ENCODE measurements around the gene OSBPL6. TPM values are rescaled to one million over a fixed set of nuclear protein-coding genes. Genes with fewer than 3 reads are reported as not detected.
"Not testable (repeated sequence)": the region's sequence is repeated elsewhere in the genome, so short reads cannot be mapped to it uniquely, and the experiment has no call there.

The OSBPL6 gene
- total RNA-seq, 1 donor from 2014 or later, result 5.4 TPM

- no peak for DNase-seq (ENCODE audit: low read depth, low spot score)
Measured at GRCh38 chr2:178350051-178350450, 155.7 kb downstream of the OSBPL6 start.

GRCh38 chr2:178357704-178358103 is 163.4 kb downstream of the OSBPL6 start:
- not testable (repeated sequence) for DNase-seq (ENCODE audit: low read depth, low spot score)

- DNase-seq (ENCODE audit: low read depth, low spot score), result no peak
Measured at GRCh38 chr2:178359192-178359912, 165.0 kb downstream of the OSBPL6 start.

GRCh38 chr2:178361588-178361987 is 167.3 kb downstream of the OSBPL6 start:
- DNase-seq (ENCODE audit: low read depth, low spot score), result no peak

GRCh38 chr2:178363252-178363651 is 168.9 kb downstream of the OSBPL6 start:
- DNase-seq (ENCODE audit: low read depth, low spot score), result no peak

- no peak for DNase-seq (ENCODE audit: low read depth, low spot score)
Measured at GRCh38 chr2:178365116-178365515, 170.8 kb downstream of the OSBPL6 start.

- no peak for DNase-seq (ENCODE audit: low read depth, low spot score)
Measured at GRCh38 chr2:178366412-178366811, 172.1 kb downstream of the OSBPL6 start.

- no peak for DNase-seq (ENCODE audit: low read depth, low spot score)
Measured at GRCh38 chr2:178367344-178367743, 173.0 kb downstream of the OSBPL6 start.

GRCh38 chr2:178374865-178375264 is 180.6 kb downstream of the OSBPL6 start:
- DNase-seq (ENCODE audit: low read depth, low spot score), result no peak

- no peak for DNase-seq (ENCODE audit: low read depth, low spot score)
Measured at GRCh38 chr2:178377046-178377445, 182.7 kb downstream of the OSBPL6 start.

- DNase-seq (ENCODE audit: low read depth, low spot score), result no peak
Measured at GRCh38 chr2:178379162-178380004, 185.1 kb downstream of the OSBPL6 start.

- DNase-seq (ENCODE audit: low read depth, low spot score), result no peak
Measured at GRCh38 chr2:178380763-178381162, 186.5 kb downstream of the OSBPL6 start.

- no peak for DNase-seq (ENCODE audit: low read depth, low spot score)
Measured at GRCh38 chr2:178383718-178384117, 189.4 kb downstream of the OSBPL6 start.

GRCh38 chr2:178385595-178386148 is 191.4 kb downstream of the OSBPL6 start:
- DNase-seq (ENCODE audit: low read depth, low spot score), result no peak

GRCh38 chr2:178386986-178387597 is 192.8 kb downstream of the OSBPL6 start:
- peak; percentile 36 for DNase-seq (ENCODE audit: low read depth, low spot score)

- no peak for DNase-seq (ENCODE audit: low read depth, low spot score)
Measured at GRCh38 chr2:178388287-178388686, 194.0 kb downstream of the OSBPL6 start.

- no peak for DNase-seq (ENCODE audit: low read depth, low spot score)
Measured at GRCh38 chr2:178391701-178392100, 197.4 kb downstream of the OSBPL6 start.

GRCh38 chr2:178392215-178392614 is 197.9 kb downstream of the OSBPL6 start:
- DNase-seq (ENCODE audit: low read depth, low spot score), result no peak

GRCh38 chr2:178394859-178395258 is 200.5 kb downstream of the OSBPL6 start:
- no peak for DNase-seq (ENCODE audit: low read depth, low spot score)

GRCh38 chr2:178395295-178395694 is 201.0 kb downstream of the OSBPL6 start:
- DNase-seq (ENCODE audit: low read depth, low spot score), result no peak

- DNase-seq (ENCODE audit: low read depth, low spot score), result no peak
Measured at GRCh38 chr2:178395941-178396570, 201.7 kb downstream of the OSBPL6 start.

All from pulmonary artery endothelial cell (primary cell).